ENCODE data around the gene TMEM255A. TPM values are rescaled to one million over a fixed set of nuclear protein-coding genes. Genes with fewer than 3 reads are reported as not detected.

TMEM255A gene
- total RNA-seq, 1 donor from 2014 or later, result 0.13 TPM

GRCh38 chrX:120294651-120295050, 16.6 kb downstream of the TMEM255A start:
- H3K36me3 Mint-ChIP-seq (ENCODE audit: low read depth, unreplicated experiment), result no peaks in the 10 kb centered on the region
- no peak overlapping the region for H3K27ac Mint-ChIP-seq (ENCODE audit: unreplicated experiment)
- DNase-seq (ENCODE audit: low spot score), result no peak
- H3K4me3 Mint-ChIP-seq (ENCODE audit: unreplicated experiment), result no peak overlapping the region
- H3K4me1 Mint-ChIP-seq (ENCODE audit: unreplicated experiment), result no peaks in the 10 kb centered on the region
- H3K27me3 Mint-ChIP-seq (ENCODE audit: unreplicated experiment), result no peaks in the 10 kb centered on the region
- H3K9me3 Mint-ChIP-seq (ENCODE audit: unreplicated experiment), result no peaks in the 10 kb centered on the region
- no peak for TF ChIP-seq CTCF (IDR thresholded peaks at IDR 0.05; ENCODE audit: unreplicated experiment)

DNA sequence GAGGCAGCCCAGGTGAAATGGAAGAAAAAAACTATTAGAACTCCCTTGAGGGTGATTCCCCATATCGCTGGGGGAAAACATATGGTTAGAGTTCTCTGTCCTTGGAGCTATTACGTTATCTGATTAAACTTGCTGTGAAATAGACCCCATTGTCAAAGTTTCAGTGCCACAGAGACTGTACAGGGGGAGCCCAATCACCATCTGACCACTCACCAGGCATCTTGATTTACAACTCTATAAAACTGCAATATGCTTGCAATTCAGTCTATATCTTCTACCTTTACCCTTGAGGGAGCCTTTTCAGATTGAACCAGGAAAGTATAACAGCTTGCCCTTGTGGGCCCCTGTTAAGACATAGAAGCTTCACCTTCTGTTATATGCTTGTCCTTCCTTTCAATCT, 18.2 kb downstream of the TMEM255A start:
- TF ChIP-seq CTCF (IDR thresholded peaks at IDR 0.05; ENCODE audit: unreplicated experiment), result no peak
- Mint-ChIP-seq H3K4me3 (ENCODE audit: unreplicated experiment) (no peak overlapping the region), H3K9me3 (ENCODE audit: unreplicated experiment) (no peaks in the 10 kb centered on the region), H3K36me3 (ENCODE audit: low read depth, unreplicated experiment) (no peaks in the 10 kb centered on the region), H3K4me1 (ENCODE audit: unreplicated experiment) (no peaks in the 10 kb centered on the region), H3K27ac (ENCODE audit: unreplicated experiment) (no peak overlapping the region), H3K27me3 (ENCODE audit: unreplicated experiment) (no peaks in the 10 kb centered on the region)
- DNase-seq (ENCODE audit: low spot score), result no peak

GRCh38 chrX:120291211-120291610, 20.1 kb downstream of the TMEM255A start:
- TF ChIP-seq CTCF (IDR thresholded peaks at IDR 0.05; ENCODE audit: unreplicated experiment), result no peak
- Mint-ChIP-seq H3K9me3 (ENCODE audit: unreplicated experiment) (no peaks in the 10 kb centered on the region), H3K27ac (ENCODE audit: unreplicated experiment) (no peak overlapping the region), H3K4me3 (ENCODE audit: unreplicated experiment) (no peak overlapping the region), H3K27me3 (ENCODE audit: unreplicated experiment) (no peaks in the 10 kb centered on the region), H3K36me3 (ENCODE audit: low read depth, unreplicated experiment) (no peaks in the 10 kb centered on the region), H3K4me1 (ENCODE audit: unreplicated experiment) (peaks cover 3% of the 10 kb centered on the region)
- no peak for DNase-seq (ENCODE audit: low spot score)

DNA sequence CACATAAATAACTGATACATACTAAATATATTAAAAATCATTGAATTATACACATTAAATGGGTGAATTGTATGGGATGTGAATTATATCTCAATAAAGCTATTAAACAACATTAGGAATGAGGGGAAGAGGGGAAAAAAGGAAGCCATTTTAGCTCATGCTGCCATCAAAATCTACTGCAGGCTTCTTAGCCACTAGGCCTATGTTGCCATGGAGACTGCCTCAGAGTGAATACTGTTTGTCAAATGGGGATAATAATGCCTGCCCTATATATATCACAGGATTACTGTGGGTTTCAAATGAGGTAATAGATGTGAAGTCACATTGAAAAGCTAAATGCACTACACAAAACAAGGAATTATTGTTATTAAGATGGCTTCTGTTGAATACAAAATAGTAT, 21.2 kb downstream of the TMEM255A start:
- Mint-ChIP-seq H3K27me3 (ENCODE audit: unreplicated experiment) (peaks cover 1% of the 10 kb centered on the region), H3K9me3 (ENCODE audit: unreplicated experiment) (no peaks in the 10 kb centered on the region), H3K4me1 (ENCODE audit: unreplicated experiment) (peaks cover 7% of the 10 kb centered on the region), H3K4me3 (ENCODE audit: unreplicated experiment) (no peak overlapping the region), H3K36me3 (ENCODE audit: low read depth, unreplicated experiment) (no peaks in the 10 kb centered on the region), H3K27ac (ENCODE audit: unreplicated experiment) (no peak overlapping the region)
- TF ChIP-seq CTCF (IDR thresholded peaks at IDR 0.05; ENCODE audit: unreplicated experiment), result no peak
- DNase-seq (ENCODE audit: low spot score), result no peak

DNA sequence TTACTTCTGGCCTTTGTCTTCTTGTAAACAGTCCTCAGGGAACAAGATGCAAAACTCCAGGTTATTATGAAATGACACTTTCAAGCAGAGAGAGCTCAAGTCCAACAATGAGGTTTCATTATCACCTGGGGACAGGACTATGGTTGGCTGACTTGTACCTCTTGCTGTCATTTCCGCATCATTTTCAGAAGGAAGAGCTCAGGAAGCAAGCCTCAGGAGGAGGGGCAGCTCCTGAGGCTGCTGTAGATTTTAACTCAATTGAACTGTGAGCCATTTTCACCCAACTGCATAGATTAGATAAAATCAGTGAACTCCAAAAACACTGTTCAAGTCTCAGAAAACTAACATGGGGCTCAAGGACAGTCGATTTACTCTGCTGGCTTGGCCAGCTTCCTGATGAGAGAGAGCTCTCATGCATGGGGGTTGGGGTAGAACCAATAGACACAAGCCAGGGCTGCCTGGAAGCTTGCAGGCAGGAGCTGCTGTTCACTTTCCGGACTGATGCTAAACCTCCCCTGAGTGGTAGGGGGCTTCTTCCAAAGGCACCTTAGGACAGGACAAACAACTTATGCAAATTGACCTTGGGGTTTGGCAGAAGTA, 23.6 kb downstream of the TMEM255A start:
- Mint-ChIP-seq H3K27ac (ENCODE audit: unreplicated experiment) (no peak overlapping the region), H3K36me3 (ENCODE audit: low read depth, unreplicated experiment) (peaks cover 4% of the 10 kb centered on the region), H3K9me3 (ENCODE audit: unreplicated experiment) (no peaks in the 10 kb centered on the region), H3K4me3 (ENCODE audit: unreplicated experiment) (no peak overlapping the region), H3K27me3 (ENCODE audit: unreplicated experiment) (peaks cover 1% of the 10 kb centered on the region), H3K4me1 (ENCODE audit: unreplicated experiment) (peaks cover 14% of the 10 kb centered on the region)
- no peak for TF ChIP-seq CTCF (IDR thresholded peaks at IDR 0.05; ENCODE audit: unreplicated experiment)
- DNase-seq (ENCODE audit: low spot score), result no peak
